Upper lobe of right lung (tissue), 1 donor: ENCODE measurements around the gene TBC1D13. TPM values are rescaled to one million over a fixed set of nuclear protein-coding genes. Genes with fewer than 3 reads are reported as not detected.
"Not testable (repeated sequence)": the region's sequence is repeated elsewhere in the genome, so short reads cannot be mapped to it uniquely, and the experiment has no call there.

ENCODE experiments used
- ATAC-seq: fragments of 200-7000 bp; cut with Tn5 transposase; one replicate; pipeline ENCODE4 v1.9.1; 2020; ENCODE audit warnings: mild to moderate bottlenecking, moderate library complexity
- DNase-seq: peaks from one replicate; pipeline ENCODE4 v3.0.0-alpha.2; 2020
- H3K27ac ChIP-seq: fragments of 200-600 bp; one replicate; pipeline ENCODE4 v1.8.0; 2022
- H3K27me3 ChIP-seq: fragments of 200-600 bp; one replicate; pipeline ENCODE4 v1.8.0; 2022; ENCODE audit warnings: mild to moderate bottlenecking
- H3K36me3 ChIP-seq: fragments of 200-600 bp; one replicate; pipeline ENCODE4 v1.8.0; 2022
- H3K4me1 ChIP-seq: fragments of 200-600 bp; one replicate; pipeline ENCODE4 v1.8.0; 2022
- H3K4me3 ChIP-seq: fragments of 200-600 bp; one replicate; pipeline ENCODE4 v1.8.0; 2022; ENCODE audit warnings: mild to moderate bottlenecking
- H3K9me3 ChIP-seq: fragments of 200-600 bp; one replicate; pipeline ENCODE4 v1.8.0; 2022
- CTCF ChIP-seq: fragments of 200-600 bp; IDR thresholded peaks from one replicate; pipeline ENCODE4 v1.8.0; 2022; ENCODE audit warnings: antibody characterized with exemption
- intact Hi-C: fragments of 100-400 bp; cut with DNase I; formaldehyde crosslinking; loops from one replicate; pipeline ENCODE4 v1.11.0; 2022
- total RNA-seq: library from RNA; stranded (reverse); fragmentation: NEBNext Ultra II Directional; extraction: Animal tissue kit (Norgen Biotek cat#: 25700); gene quantifications from one replicate; pipeline ENCODE4 v1.2.1, GENCODE V29; 2021
- donor health status: DM: no; HTN: yes; CAD: no; lungs with severe emphysema.

Gene TBC1D13
- total RNA-seq, 1 donor from 2014 or later: 27.1 TPM

DNA sequence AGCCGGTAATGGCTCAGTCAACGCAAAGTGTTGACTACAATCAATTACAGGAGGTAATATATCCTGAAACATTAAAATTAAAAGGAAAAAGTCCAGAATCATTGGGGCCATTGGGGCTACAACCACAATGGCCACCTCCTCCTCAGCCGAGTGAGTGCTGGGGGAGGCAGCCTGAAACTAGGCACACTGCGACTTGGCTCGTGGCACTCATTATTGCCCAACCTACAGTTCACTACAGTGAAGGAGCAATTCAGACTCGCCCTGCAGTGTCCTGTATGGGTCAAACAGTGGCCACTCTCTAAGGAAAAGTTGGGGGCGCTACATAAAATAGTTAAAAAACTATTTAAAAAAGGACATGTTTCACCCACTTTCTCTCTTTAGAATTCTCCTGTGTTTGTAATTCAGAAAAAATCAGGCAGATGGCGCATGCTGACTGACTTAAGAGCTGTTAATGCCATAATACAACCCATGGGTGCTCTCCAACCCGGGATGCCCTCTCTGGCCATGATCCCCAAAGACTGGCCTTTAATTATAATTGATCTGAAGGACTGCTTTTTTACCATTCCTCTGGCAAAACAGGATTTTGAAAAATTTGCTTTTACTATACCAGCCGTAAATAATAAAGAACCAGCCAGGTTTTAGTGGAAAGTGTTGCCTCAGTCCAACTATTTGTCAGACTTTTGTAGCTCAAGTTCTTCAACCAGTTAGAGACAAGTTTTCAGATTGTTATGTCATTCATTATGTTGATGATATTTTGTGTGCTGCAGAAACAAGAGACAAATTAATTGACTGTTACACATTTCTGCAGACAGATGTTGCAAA is 64.9 kb downstream of the TBC1D13 start:
- H3K9me3 ChIP-seq, DNase-seq, H3K27ac ChIP-seq, H3K4me3 ChIP-seq, H3K27me3 ChIP-seq, H3K36me3 ChIP-seq, H3K4me1 ChIP-seq: not testable (repeated sequence)
- peak; percentile 67 for ATAC-seq
- peak; percentile 64 for TF ChIP-seq CTCF
- intact Hi-C loops: loop anchor here (5.0 kb wide), 1 partner anchor 85 kb away; no protein-coding TSS in a partner anchor

- not testable (repeated sequence) for ATAC-seq
Measured at GRCh38 chr9:128852646-128853045, 65.6 kb downstream of the TBC1D13 start.

GRCh38 chr9:128854454-128854853 is 67.4 kb downstream of the TBC1D13 start:
- not testable (repeated sequence) for H3K36me3 ChIP-seq, H3K4me1 ChIP-seq, H3K27ac ChIP-seq, ATAC-seq, H3K9me3 ChIP-seq, DNase-seq, H3K27me3 ChIP-seq, H3K4me3 ChIP-seq
- intact Hi-C loops: loop anchor here (5.0 kb wide), 1 partner anchor 83 kb away; no protein-coding TSS in a partner anchor

More at GRCh38 chr9:128852646-128853045, 65.6 kb downstream of the TBC1D13 start:
- not testable (repeated sequence) for H3K9me3 ChIP-seq, H3K27me3 ChIP-seq, H3K27ac ChIP-seq, H3K36me3 ChIP-seq, DNase-seq, H3K4me1 ChIP-seq, H3K4me3 ChIP-seq
- intact Hi-C loops: loop anchor here (5.0 kb wide), 1 partner anchor 85 kb away; no protein-coding TSS in a partner anchor

GRCh38 chr9:128858476-128858875 is 71.4 kb downstream of the TBC1D13 start:
- H3K36me3 ChIP-seq, ATAC-seq, H3K27ac ChIP-seq, DNase-seq, H3K9me3 ChIP-seq, intact Hi-C loops, H3K27me3 ChIP-seq, H3K4me3 ChIP-seq: not testable (repeated sequence)
- peaks cover 12% of the 10 kb centered on the region for H3K4me1 ChIP-seq

Other genes with a start within 250 kb of the TBC1D13 start
- gene SPTAN1, start 234.7 kb upstream of the TBC1D13 start, total RNA-seq: 358 TPM
- gene DYNC2I2, start 130.4 kb upstream of the TBC1D13 start, total RNA-seq: 37.3 TPM
- gene SET, start 98.0 kb upstream of the TBC1D13 start, total RNA-seq: 227 TPM
- 13.4 TPM for gene PKN3, start 84.8 kb upstream of the TBC1D13 start, total RNA-seq
- gene ZDHHC12, start 63.1 kb upstream of the TBC1D13 start, total RNA-seq: 28.2 TPM
- gene ZER1, start 15.3 kb upstream of the TBC1D13 start, total RNA-seq: 32.0 TPM
- gene ENDOG, start 31.2 kb downstream of the TBC1D13 start, total RNA-seq: 18.6 TPM
- gene SPOUT1, start 42.5 kb downstream of the TBC1D13 start, total RNA-seq: 45.8 TPM
- gene KYAT1, start 94.7 kb downstream of the TBC1D13 start, total RNA-seq: 6.6 TPM
- 68.1 TPM for gene LRRC8A, start 94.9 kb downstream of the TBC1D13 start, total RNA-seq
- gene PHYHD1, start 133.7 kb downstream of the TBC1D13 start, total RNA-seq: 46.5 TPM
- gene DOLK, start 160.3 kb downstream of the TBC1D13 start, total RNA-seq: 15.5 TPM
- gene NUP188, start 160.4 kb downstream of the TBC1D13 start, total RNA-seq: 49.6 TPM
- 88.4 TPM for gene SH3GLB2, start 241.1 kb downstream of the TBC1D13 start, total RNA-seq
- gene MIGA2, start 249.4 kb downstream of the TBC1D13 start, total RNA-seq: 20.7 TPM